ENCODE data around the gene GARIN5B. TPM values are rescaled to one million over a fixed set of nuclear protein-coding genes. Genes with fewer than 3 reads are reported as not detected.
"Not testable (repeated sequence)": the region's sequence is repeated elsewhere in the genome, so short reads cannot be mapped to it uniquely, and the experiment has no call there.

The GARIN5B gene
- not detected for total RNA-seq
- not detected for polyA plus RNA-seq
- long read RNA-seq, donor 1: 0 reads
- long read RNA-seq, donor 2: 0 reads
- long read RNA-seq, donor 3: 0 reads

DNA sequence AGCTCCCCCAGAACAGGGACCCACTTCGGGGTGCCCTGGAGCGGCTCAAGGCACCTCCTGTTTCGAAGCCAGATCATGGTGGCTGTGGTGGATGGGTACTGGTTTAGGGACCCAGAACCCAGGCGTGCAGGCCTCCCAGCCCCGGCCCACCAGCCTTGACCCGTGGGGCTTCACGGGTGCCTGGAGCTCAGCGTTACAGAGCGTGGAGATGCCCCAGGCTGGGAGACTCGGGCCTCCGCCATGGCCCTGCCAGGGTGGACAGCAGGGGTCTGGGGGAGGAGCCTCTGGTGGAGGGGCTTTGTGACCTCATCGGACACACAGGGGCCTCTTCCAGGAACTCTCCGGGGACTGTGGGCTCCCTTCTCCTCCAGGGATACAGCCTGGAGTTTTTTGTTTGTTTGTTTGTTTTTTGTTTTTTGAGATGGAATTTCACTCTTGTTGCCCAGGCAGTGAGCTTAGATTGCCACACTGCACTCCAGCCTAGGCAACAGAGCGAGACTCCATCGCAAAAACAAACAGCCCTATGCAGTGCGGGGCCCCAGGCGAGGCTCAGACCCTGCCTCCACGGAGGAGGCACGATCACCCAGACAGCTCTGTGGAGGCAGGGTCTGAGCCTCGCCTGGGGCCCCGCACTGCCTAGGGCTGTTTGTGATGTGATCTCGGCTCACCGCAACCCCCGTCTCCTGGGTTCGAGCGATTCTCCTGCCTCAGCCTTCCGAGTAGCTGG lies at the start of gene GARIN5B:
TSS of gene GARIN5B (minus strand) at position 271 of the 727 bp plus-strand sequence. CDS start at position 77, 194 bp downstream.
- H3K4me3 ChIP-seq: no peak within 1 kb of the TSS
- TF ChIP-seq, protein P1, sequence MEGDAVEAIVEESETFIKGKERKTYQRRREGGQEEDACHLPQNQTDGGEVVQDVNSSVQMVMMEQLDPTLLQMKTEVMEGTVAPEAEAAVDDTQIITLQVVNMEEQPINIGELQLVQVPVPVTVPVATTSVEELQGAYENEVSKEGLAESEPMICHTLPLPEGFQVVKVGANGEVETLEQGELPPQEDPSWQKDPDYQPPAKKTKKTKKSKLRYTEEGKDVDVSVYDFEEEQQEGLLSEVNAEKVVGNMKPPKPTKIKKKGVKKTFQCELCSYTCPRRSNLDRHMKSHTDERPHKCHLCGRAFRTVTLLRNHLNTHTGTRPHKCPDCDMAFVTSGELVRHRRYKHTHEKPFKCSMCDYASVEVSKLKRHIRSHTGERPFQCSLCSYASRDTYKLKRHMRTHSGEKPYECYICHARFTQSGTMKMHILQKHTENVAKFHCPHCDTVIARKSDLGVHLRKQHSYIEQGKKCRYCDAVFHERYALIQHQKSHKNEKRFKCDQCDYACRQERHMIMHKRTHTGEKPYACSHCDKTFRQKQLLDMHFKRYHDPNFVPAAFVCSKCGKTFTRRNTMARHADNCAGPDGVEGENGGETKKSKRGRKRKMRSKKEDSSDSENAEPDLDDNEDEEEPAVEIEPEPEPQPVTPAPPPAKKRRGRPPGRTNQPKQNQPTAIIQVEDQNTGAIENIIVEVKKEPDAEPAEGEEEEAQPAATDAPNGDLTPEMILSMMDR (IDR thresholded peaks at IDR 0.05): no peak
- intact Hi-C loops (cut with DNase I): loop anchor here in 1 of 10 donors (5.0 kb wide), 1 partner anchor 41 kb away; no protein-coding TSS in a partner anchor
- H3K36me3 ChIP-seq: no peaks in the 10 kb centered on the region
- no peaks in the 10 kb centered on the region for H3K9me3 ChIP-seq
- peaks cover 0 to 42% (median 19%) of the 10 kb centered on the region in 7 donors for H3K27me3 ChIP-seq
- 77% methylated on average over 27 of the region's 27 CpGs for WGBS, 2 donors
- DNase-seq (no peak), ATAC-seq (no peak)
- H3K4me1 ChIP-seq: no peaks in the 10 kb centered on the region
- H3K27ac ChIP-seq: no peak within 1 kb of the TSS

DNA sequence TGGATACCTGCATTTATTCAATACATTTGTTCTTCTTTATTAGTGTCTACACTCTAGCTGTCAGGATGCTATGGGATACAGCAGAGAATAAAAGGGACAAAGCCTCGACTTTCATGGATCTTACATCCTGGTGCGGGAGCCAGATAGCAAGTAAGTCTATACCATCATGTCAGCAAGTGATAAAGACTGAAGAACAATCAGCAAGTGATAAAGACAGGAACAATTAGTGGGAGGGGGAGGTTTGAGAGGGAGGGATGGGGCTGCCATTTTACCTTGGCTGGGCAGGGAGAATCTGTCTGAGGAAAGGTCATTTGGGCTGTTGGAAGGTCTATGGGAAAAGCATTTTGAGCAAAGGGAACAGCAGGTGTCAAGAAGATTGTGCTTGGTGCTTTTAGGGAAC lies 47.1 kb upstream of the GARIN5B start:
- WGBS, 2 donors: 80 to 83% methylated on average over 2 of the region's 2 CpGs
- H3K9me3 ChIP-seq: peaks cover 0 to 5% (median 0%) of the 10 kb centered on the region in 11 donors
- TF ChIP-seq, protein P1 (IDR thresholded peaks at IDR 0.05): no peak
- H3K4me1 ChIP-seq: peaks cover 4 to 27% (median 17%) of the 10 kb centered on the region in 9 donors
- peaks cover 0 to 12% (median 4%) of the 10 kb centered on the region in 9 donors for H3K36me3 ChIP-seq
- DNase-seq (no peak), ATAC-seq (no peak)
- no peak overlapping the region for H3K4me3 ChIP-seq
- H3K27ac ChIP-seq: no peak overlapping the region
- intact Hi-C loops (cut with DNase I): loop anchor here in 4 of 10 donors (10.0 kb wide), 2 partner anchors 105 to 115 kb away; no protein-coding TSS in a partner anchor
- H3K27me3 ChIP-seq: no peaks in the 10 kb centered on the region

DNA sequence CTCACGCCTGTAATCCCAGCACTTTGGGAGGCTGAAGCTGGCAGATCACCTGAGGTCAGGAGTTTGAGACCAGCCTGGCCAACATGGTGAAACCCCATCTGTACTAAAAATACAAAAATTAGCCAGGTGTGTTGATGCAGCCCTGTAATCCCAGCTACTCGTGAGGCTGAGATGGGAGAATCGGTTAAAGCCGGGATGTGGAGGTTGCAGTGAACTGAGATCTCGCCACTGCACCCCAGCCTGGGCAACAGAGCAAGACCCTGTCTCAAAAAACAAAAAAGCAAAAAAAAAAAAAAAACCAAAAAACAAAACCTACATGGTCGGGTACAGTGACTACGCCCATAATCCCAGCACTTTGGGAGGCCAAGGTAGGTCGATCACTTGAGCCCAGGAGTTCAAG lies 46.1 kb upstream of the GARIN5B start:
- H3K27me3 ChIP-seq, H3K9me3 ChIP-seq, H3K4me3 ChIP-seq, DNase-seq, ATAC-seq: not testable (repeated sequence)
- peaks cover 4 to 27% (median 17%) of the 10 kb centered on the region in 9 donors for H3K4me1 ChIP-seq
- intact Hi-C loops (cut with DNase I): loop anchor here in 1 of 10 donors (5.0 kb wide), 1 partner anchor 152 kb away; the partner anchor contains the start of gene PPP6R1
- H3K27ac ChIP-seq: peak overlapping the region in 1 of 10 donors; percentile 96
- peaks cover 0 to 22% (median 4%) of the 10 kb centered on the region in 9 donors for H3K36me3 ChIP-seq
- 91 to 98% methylated on average over 8 of the region's 8 CpGs for WGBS, 2 donors

DNA sequence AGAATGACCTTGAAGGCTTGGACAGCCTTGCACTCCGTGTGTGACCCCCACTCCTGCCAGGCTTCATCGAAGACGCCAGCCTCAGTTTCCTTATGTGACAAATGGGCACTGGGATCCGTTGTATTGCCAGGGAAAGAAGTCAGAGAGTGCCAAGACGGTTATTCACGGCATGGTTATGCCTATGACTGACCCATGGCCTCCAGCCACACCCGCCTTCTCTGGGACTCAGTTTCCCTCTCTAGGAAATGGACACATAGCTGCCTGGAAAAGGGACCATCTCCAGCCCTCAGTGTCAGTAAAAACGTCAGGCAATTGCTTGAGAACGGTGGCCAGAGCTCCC lies 45.4 kb upstream of the GARIN5B start:
- no peak for DNase-seq
- H3K27ac ChIP-seq: peak overlapping the region; percentile 48 to 99 (median 96)
- H3K27me3 ChIP-seq: no peaks in the 10 kb centered on the region
- peaks cover 0 to 5% (median 0%) of the 10 kb centered on the region in 11 donors for H3K9me3 ChIP-seq
- ATAC-seq: no peak
- intact Hi-C loops (cut with DNase I): loop anchor here in 1 of 10 donors (1.0 to 5.0 kb wide), 2 partner anchors 23 to 151 kb away; partner anchors contain the start of genes PPP6R1 and RPL28
- TF ChIP-seq, protein P1 (IDR thresholded peaks at IDR 0.05): no peak
- H3K4me1 ChIP-seq: peaks cover 4 to 27% (median 17%) of the 10 kb centered on the region in 9 donors
- 64 to 70% methylated on average over 9 of the region's 9 CpGs for WGBS, 2 donors
- peak overlapping the region; percentile 30 to 99 (median 92) for H3K4me3 ChIP-seq
- H3K36me3 ChIP-seq: peaks cover 0 to 28% (median 9%) of the 10 kb centered on the region in 9 donors

Data from heart right ventricle (tissue), 16 donors.